ENCODE results near the gene CENPN. TPM values are rescaled to one million over a fixed set of nuclear protein-coding genes. Genes with fewer than 3 reads are reported as not detected.
A peak's percentile ranks its signal among the peaks of the same experiment; 100 is the strongest.

CENPN gene
- total RNA-seq, 1 donor from 2014 or later: 16.4 TPM

- no peaks in the 10 kb centered on the region for H3K9me3 Mint-ChIP-seq (ENCODE audit: unreplicated experiment)
- Histone ChIP-seq H3K4me1 (ENCODE audit: insufficient read depth, low read length) (peaks cover 3% of the 10 kb centered on the region), H4K20me1 (ENCODE audit: insufficient read depth, low read length) (no peaks in the 10 kb centered on the region), H3K27ac (ENCODE audit: low read depth, low read length) (peak within 1 kb of the TSS; percentile 91), H3K9me3 (ENCODE audit: insufficient read depth, low read depth, low read length) (no peaks in the 10 kb centered on the region), H2AFZ (ENCODE audit: low read depth, low read length) (peak within 1 kb of the TSS; percentile 96), H3K27me3 (ENCODE audit: insufficient read depth, low read length) (no peaks in the 10 kb centered on the region), H3K36me3 (ENCODE audit: insufficient read depth, low read length) (no peaks in the 10 kb centered on the region), H3K4me3 (ENCODE audit: insufficient read depth, low read depth, low read length) (peak within 1 kb of the TSS; percentile 77), H3K9ac (ENCODE audit: low read length) (peak within 1 kb of the TSS; percentile 92), H3K4me2 (ENCODE audit: low read length) (peak within 1 kb of the TSS; percentile 93), H3K79me2 (ENCODE audit: insufficient read depth, low read length) (no peaks in the 10 kb centered on the region)
- FAIRE-seq (peak; percentile 5), DNase-seq (ENCODE audit: low read depth) (peak; percentile 91)
- no peaks in the 10 kb centered on the region for H3K27me3 Mint-ChIP-seq (ENCODE audit: low read depth, unreplicated experiment)
- no peak within 1 kb of the TSS for H3K4me3 Mint-ChIP-seq (ENCODE audit: unreplicated experiment)
- no peaks in the 10 kb centered on the region for H3K36me3 Mint-ChIP-seq (ENCODE audit: low read depth, unreplicated experiment)
- H3K27ac Mint-ChIP-seq (ENCODE audit: unreplicated experiment): no peak within 1 kb of the TSS
- no peak for TF ChIP-seq CTCF (IDR thresholded peaks at IDR 0.05; ENCODE audit: insufficient read depth, low read depth, low read length)
- H3K4me1 Mint-ChIP-seq (ENCODE audit: low read depth, unreplicated experiment): no peaks in the 10 kb centered on the region
These were observed 70.3 kb downstream of the CENPN start, which contains the start of gene C16orf46 for GRCh38 chr16:81077076-81077940. TSS of gene C16orf46 (minus strand) at chr16:81077238. CDS start at chr16:81063955, 13,283 bp downstream.

- no peaks in the 10 kb centered on the region for H3K27me3 Mint-ChIP-seq (ENCODE audit: low read depth, unreplicated experiment)
These were observed 73.2 kb downstream of the CENPN start for GRCh38 chr16:81080233-81080632.

More at GRCh38 chr16:81080233-81080632, 73.2 kb downstream of the CENPN start:
- H3K4me3 ChIP-seq (ENCODE audit: insufficient read depth, low read depth, low read length): no peak overlapping the region
- no peak overlapping the region for H3K27ac ChIP-seq (ENCODE audit: low read depth, low read length)
- TF ChIP-seq EZH2 (IDR thresholded peaks at IDR 0.05; ENCODE audit: insufficient read depth, low read length): no peak
- TF ChIP-seq CTCF (IDR thresholded peaks at IDR 0.05; ENCODE audit: insufficient read depth, low read depth, low read length): no peak
- H3K4me1 ChIP-seq (ENCODE audit: insufficient read depth, low read length): peaks cover 3% of the 10 kb centered on the region
- no peaks in the 10 kb centered on the region for H3K9me3 Mint-ChIP-seq (ENCODE audit: unreplicated experiment)
- no peaks in the 10 kb centered on the region for H3K4me1 Mint-ChIP-seq (ENCODE audit: low read depth, unreplicated experiment)
- H3K9ac ChIP-seq (ENCODE audit: low read length): no peak overlapping the region
- no peaks in the 10 kb centered on the region for H4K20me1 ChIP-seq (ENCODE audit: insufficient read depth, low read length)
- peaks cover under 1% of the 10 kb centered on the region for H3K36me3 Mint-ChIP-seq (ENCODE audit: low read depth, unreplicated experiment)
- H3K9me3 ChIP-seq (ENCODE audit: insufficient read depth, low read depth, low read length): no peaks in the 10 kb centered on the region
- H3K4me2 ChIP-seq (ENCODE audit: low read length): no peak overlapping the region
- H3K79me2 ChIP-seq (ENCODE audit: insufficient read depth, low read length): no peaks in the 10 kb centered on the region
- H3K36me3 ChIP-seq (ENCODE audit: insufficient read depth, low read length): no peaks in the 10 kb centered on the region
- H2AFZ ChIP-seq (ENCODE audit: low read depth, low read length): no peak overlapping the region
- DNase-seq (ENCODE audit: low read depth): no peak
- no peak overlapping the region for H3K27ac Mint-ChIP-seq (ENCODE audit: unreplicated experiment)
- H3K4me3 Mint-ChIP-seq (ENCODE audit: unreplicated experiment): peak overlapping the region; percentile 41
- no peak for FAIRE-seq
- H3K27me3 ChIP-seq (ENCODE audit: insufficient read depth, low read length): no peaks in the 10 kb centered on the region
